ENCODE results near the gene DAPP1.
A peak's percentile ranks its signal among the peaks of the same experiment; 100 is the strongest.
"Not testable (repeated sequence)": the region's sequence is repeated elsewhere in the genome, so short reads cannot be mapped to it uniquely, and the experiment has no call there.

The DAPP1 gene

GRCh38 chr4:99816545-99817308 is at the start of gene DAPP1:
Gene DAPP1, plus strand, starts transcription at chr4:99816827. Its CDS starts 87 bp downstream, at chr4:99816914.
- DNase-seq (ENCODE audit: low spot score) = peak; percentile 81

- not testable (repeated sequence) for DNase-seq (ENCODE audit: low spot score)
Observed at GRCh38 chr4:99770842-99771241, 45.8 kb upstream of the DAPP1 start.

DNA sequence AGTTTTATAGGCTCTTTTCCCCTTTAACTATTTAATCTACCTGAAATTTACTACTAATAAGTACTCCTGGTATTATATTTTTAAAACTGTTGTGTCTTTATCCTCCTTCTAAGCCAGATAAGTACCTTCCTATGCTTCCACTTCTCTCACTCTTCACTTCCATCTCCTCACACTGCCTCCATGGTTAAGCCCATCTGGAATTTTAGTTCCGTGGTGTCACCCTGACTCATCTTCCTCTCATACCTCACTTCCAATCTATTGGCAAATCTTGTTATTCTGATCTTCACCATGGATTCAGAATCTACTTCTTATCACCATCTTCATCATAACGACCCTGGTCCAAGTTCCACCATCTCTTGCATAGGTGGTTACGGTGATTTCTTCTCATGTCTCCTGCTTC is 32.7 kb upstream of the DAPP1 start:
- no peak for DNase-seq (ENCODE audit: low spot score)

DNA sequence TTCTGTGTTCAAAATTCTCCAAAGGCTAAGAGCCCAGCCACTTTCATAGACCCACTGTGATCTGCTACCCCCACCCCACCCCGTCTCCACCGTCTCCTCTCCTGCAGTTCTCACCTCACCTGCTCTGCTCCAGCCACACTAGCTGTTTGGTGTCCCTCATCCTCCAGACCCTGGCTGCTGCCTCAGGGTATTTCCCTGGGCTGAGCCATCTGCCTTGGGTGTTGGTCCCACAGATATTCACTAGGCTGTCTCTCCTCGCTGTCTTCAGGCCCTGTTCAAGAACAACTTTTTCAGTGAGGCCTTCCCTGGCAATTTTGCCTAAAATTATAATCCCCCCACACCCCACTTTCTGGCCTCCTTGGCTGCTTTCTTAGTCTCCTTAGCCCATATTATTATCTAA is 31.8 kb upstream of the DAPP1 start:
- no peak for DNase-seq (ENCODE audit: low spot score)

GRCh38 chr4:99790796-99791617 is 25.6 kb upstream of the DAPP1 start:
- no peak for DNase-seq (ENCODE audit: low spot score)

- DNase-seq (ENCODE audit: low spot score) = no peak
Observed at GRCh38 chr4:99800332-99801004, 16.2 kb upstream of the DAPP1 start.

DNA sequence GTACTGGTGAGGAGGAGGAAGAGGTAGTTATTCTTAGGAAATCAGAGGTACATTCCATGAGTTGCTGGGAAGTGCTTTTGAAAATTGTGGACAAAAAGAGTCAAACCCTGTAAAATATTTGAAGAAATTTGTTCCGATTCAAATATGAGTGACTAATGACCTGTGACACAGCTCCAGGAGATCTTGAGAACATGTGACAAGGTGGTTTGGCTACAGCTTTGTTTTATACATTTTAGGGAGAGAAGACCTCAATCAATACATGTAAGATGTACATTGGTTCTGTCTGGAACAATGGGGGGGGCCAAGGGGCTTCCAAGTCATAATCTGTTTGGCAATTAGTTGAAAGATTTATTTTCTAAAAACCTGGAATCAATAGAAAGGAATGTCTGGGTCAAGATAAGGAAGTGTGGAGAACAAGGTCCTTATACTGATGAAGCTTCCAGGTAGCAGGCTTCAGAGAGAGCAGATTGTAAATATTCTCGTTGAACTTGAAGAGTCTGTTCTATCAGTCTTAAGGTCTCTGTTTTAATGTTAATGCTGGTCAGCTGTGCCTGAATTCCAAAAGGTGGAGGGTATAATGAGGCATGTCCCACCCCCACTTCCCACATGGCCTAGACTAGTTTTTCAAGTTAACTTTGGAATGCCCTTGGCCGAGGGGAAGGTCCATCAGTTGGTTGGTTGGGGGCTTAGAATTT is 15.5 kb upstream of the DAPP1 start:
- DNase-seq (ENCODE audit: low spot score) = no peak

DNA sequence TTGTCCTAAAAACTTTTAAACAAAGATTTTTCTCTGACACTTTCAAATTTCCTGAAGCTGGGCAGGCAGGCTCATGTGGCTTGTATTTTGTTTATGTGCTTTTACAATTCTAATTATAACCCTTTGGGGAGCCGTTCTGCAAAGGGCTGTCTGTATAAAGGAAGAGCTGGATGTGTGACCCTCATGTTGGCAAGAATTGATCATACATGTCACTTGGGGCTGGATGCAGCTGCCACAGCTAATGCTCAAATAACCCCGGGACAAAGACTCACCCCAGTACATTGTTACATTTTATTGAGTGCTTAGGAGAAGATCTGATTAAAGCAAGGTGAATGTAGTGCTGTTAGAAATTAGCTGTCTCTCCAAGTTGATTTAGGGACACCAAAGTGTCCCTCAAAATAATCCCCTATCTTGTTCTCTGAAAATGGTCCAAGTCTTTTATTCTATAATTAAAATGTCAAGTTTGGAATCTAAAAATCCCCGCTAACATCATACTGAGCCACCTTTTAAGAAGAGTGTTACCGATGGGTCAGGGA is 13.0 kb upstream of the DAPP1 start:
- DNase-seq (ENCODE audit: low spot score) = no peak

- no peak for DNase-seq (ENCODE audit: low spot score)
Observed at GRCh38 chr4:99806545-99806944, 10.1 kb upstream of the DAPP1 start.

GRCh38 chr4:99807666-99808065 is 9.0 kb upstream of the DAPP1 start:
- no peak for DNase-seq (ENCODE audit: low spot score)

DNA sequence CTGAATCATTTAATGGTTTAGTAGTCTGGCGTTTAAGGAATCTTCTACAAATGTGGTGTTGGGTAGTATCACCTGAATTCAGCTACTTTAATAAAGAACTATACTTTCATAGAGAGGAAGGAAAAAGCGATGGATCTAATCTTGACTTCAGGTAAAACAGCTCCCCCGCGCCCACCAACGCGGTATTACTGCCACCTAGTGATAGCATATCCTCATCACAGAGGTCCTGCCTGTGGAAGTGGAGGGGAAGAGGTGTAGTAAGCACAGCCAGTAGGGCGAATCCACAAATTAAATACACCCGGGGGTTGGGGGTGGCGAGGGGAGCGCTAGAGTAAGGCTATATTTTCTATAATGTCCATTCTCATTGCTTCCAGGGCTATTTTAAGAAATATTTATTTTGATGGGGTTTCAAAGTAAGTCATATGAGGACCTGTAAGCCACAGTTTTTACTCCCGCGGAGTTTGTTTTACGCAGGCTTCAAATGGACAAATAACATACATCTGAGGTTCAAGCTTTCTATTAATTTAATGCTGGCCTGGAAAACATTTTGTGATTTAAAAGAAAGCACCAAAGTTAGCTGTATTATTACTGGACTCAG is 8.3 kb upstream of the DAPP1 start:
- peak; percentile 69 for DNase-seq (ENCODE audit: low spot score)

GRCh38 chr4:99809326-99809725 is 7.3 kb upstream of the DAPP1 start:
- DNase-seq (ENCODE audit: low spot score) = peak; percentile 36

- no peak for DNase-seq (ENCODE audit: low spot score)
Observed at GRCh38 chr4:99810536-99810935, 6.1 kb upstream of the DAPP1 start.

DNA sequence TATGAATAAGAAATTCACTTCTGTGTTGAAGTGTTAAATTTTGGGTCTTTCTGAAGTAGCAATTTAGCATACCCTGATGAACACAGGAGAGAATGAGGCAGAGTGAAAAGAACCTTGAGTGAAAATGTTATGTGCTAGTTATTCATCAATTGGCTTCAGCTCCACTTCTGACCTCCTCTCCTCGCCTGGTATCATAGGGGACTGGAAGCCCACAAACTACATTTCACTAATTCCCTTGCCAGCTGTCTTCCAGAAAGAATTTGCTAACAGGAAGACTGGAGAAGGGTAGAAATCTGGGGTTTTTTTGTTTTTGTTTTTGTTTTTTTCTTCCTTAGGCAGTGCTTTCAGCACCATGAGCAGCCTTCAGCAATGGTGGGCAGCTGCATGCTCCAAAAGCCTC is 5.5 kb upstream of the DAPP1 start:
- DNase-seq (ENCODE audit: low spot score) = no peak

GRCh38 chr4:99811850-99812249 is 4.8 kb upstream of the DAPP1 start:
- DNase-seq (ENCODE audit: low spot score) = peak; percentile 27

GRCh38 chr4:99815597-99816011 is 1.0 kb upstream of the DAPP1 start:
- DNase-seq (ENCODE audit: low spot score) = no peak

DNA sequence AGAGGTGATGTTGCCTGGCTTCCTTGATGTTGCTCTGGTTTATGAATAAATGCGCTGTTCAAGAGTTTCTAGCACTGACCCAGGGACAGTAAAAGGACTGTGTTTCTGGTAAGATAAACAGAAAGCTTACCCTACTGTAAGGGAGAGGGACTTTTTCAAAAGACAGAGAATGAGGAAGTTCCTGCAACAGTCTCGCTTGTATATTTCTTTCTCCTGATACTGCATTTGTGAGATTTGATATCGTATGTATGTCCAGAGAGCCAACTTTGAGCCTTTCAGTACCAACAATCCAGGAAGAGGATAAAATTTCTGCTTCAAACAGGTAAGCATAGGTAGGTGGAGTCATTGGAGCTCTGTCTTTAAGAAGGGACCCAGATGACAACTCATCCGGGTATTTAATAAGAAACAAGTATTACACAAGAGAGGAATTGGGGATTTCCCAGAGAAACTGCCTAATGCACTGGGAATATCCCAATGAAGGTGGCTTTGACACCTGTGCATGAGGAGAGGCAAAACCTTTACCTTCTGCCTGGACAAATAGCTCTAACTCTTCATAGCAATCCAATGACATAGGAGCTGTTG is 773 bp downstream of the DAPP1 start:
- DNase-seq (ENCODE audit: low spot score) = peak; percentile 20

GRCh38 chr4:99818661-99819060 is 2.0 kb downstream of the DAPP1 start:
- no peak for DNase-seq (ENCODE audit: low spot score)

DNA sequence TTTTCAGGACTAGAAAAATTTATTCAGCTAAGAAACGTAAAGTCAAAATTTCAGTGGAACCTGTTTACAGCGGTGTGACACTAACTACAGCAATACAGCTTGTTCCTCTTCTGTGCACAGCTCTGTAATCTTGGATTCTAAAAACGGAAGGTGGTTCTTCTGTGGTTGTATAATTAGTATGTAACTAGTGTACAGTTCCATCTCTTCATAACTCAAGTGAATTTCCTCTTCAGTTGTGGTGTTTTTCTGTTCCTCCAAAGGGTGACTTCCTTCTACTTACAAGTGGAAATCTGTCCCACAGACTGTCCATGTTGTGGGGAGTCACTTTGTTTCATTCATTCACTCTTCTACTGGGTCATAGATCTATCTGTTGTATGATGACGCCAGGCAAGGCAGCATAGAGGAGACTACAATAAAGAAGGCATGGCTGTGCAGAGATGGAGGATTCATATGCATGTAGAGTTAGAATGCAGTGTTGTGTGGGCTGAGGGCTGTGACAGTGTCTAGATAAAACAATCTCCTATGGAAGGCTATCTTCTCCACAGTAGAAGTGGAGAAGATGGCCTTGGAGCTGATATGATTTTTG is 5.4 kb downstream of the DAPP1 start:
- peak; percentile 15 for DNase-seq (ENCODE audit: low spot score)

DNA sequence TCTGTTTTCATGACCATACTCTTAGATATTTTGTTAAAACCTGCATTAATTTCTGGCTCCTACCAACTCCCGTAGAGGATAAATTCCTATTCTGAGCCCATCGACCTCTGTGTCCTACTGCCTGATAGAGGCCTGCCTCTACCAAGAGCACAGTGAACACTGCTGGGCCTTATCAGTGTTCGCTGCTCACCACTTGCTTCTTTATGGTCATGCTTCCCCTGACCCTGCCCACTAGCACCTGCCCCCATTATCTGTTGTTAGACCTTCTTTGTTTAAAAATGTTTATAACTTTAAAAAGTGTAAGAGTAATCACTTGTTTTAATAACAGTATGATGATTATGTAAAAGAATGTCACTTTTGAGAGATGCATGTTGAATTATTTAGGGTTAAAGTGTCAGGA is 6.1 kb downstream of the DAPP1 start:
- no peak for DNase-seq (ENCODE audit: low spot score)
